HG03457 (cell line): ENCODE measurements around the gene ZNF316.

Experiments used
- ATAC-seq: cut with Tn5 transposase; IDR thresholded peaks from one replicate; pipeline ENCODE4 v1.9.1; 2021; ENCODE audit warnings: moderate number of reproducible peaks; ENCODE audit not compliant: unreplicated experiment

The ZNF316 gene

GRCh38 chr7:6680146-6680545 is 43.0 kb downstream of the ZNF316 start:
- ATAC-seq, result no peak

GRCh38 chr7:6691103-6691502 is 54.0 kb downstream of the ZNF316 start:
- no peak for ATAC-seq

GRCh38 chr7:6691609-6692106 is 54.5 kb downstream of the ZNF316 start:
- no peak for ATAC-seq

- ATAC-seq, result no peak
These were observed 63.7 kb downstream of the ZNF316 start for GRCh38 chr7:6700793-6701192.

- ATAC-seq, result no peak
These were observed 64.7 kb downstream of the ZNF316 start for GRCh38 chr7:6701860-6702259.
